OCI-LY3 (cell line): ENCODE data around the gene TEX14.

Source experiments
- EZH2phosphoT487 ChIP-seq: fragments of 200-600 bp; shearing (Covaris generic); IDR thresholded peaks from 2 replicates; pipeline ENCODE4 v1.6.1; 2018; ENCODE audit warnings: antibody characterized with exemption, mixed run types, low read depth
- TF ChIP-seq, protein P1 (sequence below): fragments of 200-600, 300-600 bp; sonication (generic); IDR thresholded peaks from 2 replicates; pipeline ENCODE4 v1.5.1; 2014; ENCODE audit warnings: antibody characterized with exemption, low read length, low read depth

DNA sequence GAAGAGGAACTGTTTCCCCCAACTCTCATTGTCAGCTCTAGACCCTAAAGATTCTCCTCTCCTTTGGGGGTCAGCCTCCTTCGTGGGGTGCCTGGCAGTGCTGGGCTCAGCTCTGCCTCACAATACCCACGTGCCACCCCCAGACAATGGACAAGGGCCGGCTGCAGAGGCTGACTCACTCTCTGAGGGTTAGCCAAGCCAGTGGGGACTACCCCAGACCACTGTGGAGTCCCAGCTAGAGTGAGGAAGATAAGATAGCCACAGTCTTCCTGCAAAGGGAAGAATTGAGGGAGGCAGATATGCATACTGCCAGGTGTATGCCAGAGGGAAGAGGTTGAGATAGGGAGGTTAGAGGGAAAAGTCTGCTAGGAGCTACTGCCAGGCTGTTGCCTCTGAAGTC, 163.9 kb downstream of the TEX14 start:
- TF ChIP-seq, protein P1, sequence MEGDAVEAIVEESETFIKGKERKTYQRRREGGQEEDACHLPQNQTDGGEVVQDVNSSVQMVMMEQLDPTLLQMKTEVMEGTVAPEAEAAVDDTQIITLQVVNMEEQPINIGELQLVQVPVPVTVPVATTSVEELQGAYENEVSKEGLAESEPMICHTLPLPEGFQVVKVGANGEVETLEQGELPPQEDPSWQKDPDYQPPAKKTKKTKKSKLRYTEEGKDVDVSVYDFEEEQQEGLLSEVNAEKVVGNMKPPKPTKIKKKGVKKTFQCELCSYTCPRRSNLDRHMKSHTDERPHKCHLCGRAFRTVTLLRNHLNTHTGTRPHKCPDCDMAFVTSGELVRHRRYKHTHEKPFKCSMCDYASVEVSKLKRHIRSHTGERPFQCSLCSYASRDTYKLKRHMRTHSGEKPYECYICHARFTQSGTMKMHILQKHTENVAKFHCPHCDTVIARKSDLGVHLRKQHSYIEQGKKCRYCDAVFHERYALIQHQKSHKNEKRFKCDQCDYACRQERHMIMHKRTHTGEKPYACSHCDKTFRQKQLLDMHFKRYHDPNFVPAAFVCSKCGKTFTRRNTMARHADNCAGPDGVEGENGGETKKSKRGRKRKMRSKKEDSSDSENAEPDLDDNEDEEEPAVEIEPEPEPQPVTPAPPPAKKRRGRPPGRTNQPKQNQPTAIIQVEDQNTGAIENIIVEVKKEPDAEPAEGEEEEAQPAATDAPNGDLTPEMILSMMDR: no peak
- TF ChIP-seq EZH2phosphoT487: no peak
